DMS 273 (cell line): ENCODE results near the gene GPLD1.
A peak's percentile ranks its signal among the peaks of the same experiment; 100 is the strongest.

Experiments
- DNase-seq: peaks from one replicate; lab custom pipeline; 2025; ENCODE audit not compliant: unreplicated experiment; lab: John Stamatoyannopoulos, UW

The GPLD1 gene

DNA sequence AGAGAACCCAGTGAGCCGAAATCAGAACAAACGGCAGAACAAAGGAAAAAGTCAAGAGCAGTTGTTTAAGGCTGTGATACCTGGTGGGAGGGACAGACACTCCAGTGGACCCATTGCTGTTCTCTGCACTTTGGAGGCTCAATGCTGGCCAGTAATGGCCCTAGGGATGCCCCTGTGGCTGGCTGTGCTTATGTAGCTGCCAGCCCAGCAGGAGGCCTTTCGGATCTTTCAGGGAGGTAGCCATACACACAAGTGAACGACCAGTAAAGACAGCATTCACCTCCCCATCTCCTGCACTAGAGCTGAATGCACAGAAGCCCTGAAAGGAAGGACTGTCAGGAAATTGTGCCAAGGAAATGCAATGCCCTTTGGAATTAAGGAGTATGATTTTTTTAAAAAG is 34.3 kb downstream of the GPLD1 start:
- DNase-seq: no peak

DNA sequence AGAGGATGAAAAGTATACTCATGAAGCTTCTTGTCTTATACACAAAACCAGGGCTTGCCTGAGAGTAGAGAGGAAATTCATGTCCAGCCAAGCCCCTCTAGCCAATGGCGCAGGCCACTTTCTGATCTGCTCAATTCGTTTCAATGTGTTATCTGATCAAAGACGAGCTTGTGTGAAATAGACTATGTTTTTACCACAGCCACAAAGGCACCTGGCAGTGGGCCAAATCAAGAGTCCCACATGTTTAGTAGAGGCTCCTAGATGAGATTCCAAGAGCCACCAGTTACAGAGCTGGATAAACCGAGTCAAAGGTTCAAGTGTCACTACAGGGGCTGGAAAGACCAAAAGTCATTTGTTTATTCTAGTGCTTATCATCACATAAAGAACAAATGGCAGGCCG is 34.9 kb downstream of the GPLD1 start:
- DNase-seq: no peak

DNA sequence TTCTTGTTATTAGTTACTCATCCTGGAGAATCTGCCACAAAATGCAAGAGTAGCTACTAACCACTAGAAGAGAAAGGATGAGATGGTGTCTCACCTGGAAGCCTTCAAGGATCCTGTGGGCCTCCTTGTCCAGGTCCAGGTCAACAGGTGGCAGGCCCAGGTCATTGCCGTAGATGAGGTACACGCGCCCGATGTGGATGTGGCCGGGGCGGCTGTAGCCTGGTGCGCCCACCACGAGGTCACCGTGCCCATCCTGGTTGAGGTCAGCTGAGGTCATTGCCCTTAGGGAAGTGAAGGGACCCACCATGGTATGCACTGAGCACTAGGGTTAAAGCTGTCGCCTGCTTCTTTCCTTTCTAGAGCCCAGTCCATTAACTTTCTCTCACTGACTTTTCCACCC is 35.5 kb downstream of the GPLD1 start:
- no peak for DNase-seq

DNA sequence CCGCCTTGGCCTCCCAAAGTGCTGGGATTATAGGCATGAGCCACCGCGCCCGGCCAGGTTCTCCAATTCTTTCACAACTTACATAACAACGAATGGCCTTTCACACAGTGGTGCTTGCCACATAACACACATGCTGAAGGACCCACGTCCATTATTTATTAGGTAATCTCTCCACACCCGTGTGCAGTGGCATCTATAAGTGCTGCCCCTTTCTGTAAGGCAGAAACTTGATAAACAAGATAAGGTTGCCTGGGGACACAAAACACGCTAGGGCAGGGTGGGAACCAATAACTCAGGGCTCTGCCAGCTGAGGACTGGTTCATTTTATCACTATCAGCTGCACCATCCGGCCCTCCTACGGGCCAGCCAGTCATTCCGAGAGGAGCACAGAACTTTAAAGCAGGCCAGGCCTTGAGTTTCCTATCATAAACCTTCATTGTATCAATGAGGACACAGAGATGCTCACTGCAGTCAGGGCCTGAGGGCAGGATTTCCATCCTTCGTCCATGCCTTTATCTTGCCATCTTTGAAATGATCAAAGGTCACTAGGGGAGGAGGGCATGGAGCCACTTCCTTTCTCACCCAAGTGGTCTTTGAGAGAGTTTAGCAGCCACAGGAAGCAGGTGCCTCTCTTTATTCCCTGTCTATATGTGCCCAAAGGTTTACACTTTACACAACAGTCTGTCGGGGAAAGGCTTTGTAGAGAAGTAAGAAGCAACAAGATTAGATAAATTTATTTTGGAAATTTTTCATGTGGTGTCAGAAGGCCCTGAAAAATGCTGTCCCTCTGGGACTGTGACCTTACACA is 37.6 kb downstream of the GPLD1 start:
- DNase-seq: no peak

DNA sequence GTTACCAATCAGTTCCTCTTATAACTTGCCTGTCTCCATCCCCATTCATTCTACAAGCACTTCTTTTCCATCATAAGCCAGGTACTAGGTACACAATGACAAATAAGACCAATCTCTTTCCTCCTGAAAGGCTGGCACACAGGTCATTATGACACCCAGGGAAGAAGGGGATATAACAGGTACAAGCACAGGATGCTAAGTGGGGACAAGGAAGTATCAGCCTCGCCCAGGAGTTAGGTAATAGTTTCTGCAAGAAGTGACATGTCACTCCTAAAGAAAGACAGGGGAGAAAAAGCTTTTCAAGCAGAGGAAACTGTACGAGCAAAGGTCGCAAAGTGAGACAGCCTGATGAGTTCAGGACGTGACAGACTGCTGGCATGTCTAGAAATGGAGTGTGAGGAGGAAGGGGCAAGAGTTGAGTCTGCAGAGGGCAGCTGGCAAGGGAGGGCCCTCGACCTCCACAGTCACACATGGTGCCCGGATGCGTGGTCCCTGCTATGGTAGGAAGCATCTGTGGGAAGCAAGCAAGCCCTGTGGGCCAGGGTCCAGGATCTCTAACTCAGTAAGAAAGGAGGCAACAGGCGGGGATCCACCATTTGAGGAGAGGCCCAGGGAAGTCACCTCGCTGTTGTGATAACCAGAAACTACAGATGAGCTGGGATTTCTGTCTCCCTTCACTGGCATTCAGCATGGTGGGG is 40.4 kb downstream of the GPLD1 start:
- no peak for DNase-seq

DNA sequence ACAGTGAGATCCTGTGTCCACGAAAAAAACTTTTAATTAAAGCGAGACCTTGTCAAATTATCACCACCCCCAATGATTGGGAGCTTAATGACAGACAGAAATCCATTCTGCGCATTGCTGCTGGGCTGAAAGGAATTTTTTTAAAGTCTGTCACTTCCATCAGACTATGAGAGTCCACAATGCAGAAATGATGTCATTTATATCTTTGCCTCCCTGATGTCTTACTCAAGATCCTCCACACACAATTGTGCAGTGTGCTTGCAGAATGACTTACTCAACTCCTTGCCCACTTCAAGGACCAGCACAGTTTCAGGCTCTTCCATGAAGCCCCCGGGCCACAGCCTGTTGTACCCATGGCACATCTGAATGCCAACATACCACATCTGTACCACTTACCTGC is 41.0 kb downstream of the GPLD1 start:
- no peak for DNase-seq

DNA sequence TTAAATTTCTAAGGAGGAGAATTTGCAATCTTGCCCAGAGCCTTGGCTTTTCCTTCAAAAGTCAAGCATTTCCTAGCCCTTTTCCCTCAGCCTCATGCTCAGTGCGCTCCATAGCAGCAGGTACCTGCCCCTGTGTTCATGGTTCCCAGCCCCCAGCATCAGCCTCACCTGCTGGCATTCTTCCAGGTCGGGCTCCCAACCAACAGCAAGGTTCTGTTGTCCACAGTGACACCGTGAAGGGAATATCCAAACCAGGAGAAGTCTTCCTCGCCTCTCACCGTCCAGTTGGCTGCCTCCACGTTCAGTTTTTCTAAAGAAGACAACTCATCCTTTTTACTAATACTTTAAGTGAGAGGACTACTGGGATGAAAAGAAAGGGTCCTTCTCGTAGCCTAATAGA is 42.7 kb downstream of the GPLD1 start:
- no peak for DNase-seq

DNA sequence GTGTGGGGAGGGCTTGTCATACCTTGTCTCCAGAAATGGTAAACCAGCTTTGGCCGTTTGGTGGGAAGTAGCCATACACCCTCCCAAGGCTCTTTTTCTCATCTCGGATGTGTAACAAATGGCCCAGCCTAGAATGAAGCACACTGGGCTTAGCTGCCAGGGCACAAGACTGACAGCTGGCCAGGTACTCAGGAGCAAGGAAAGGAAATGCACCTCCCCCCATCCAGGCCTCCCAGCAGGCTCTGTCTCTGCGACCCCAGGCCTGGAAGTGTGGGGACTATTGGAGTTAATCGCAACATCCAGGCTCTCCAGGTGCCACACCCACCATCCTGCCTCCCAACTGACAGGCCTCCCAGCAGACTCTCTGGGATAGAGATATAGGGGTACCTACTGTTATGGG is 43.7 kb downstream of the GPLD1 start:
- DNase-seq: no peak

DNA sequence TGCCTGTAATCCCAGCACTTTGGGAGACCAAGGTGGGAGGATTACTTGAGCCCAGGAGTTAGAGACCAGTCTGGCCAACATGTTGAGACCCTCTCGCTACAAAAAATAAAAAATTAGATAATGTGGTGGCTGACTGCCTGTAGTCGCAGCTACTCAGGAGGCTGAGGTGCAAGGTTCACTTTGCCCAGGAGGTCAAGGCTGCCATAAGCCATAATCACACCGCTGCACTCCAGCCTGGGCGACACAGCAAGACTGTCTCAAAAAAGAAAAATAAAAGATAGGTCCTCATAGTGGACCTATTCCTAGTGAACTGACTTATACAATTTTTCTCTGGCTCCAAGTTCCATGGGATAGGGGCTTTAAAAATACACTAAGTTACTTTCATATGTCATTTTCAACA is 44.8 kb downstream of the GPLD1 start:
- no peak for DNase-seq

DNA sequence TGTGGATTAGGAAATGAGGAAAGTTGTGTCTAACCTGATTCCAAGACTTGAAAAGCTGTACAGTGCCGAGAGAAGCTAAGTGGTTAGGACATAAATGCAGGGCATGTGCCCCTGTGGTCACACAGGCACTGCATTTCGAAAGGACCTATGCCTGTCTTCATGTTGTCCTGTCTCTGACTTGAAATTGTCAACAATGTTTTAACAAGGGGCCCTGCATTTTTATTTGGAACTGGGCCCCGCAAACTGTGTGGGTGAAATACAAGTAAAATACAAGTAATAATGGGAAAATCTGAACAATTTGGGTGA is 47.8 kb downstream of the GPLD1 start:
- no peak for DNase-seq

DNA sequence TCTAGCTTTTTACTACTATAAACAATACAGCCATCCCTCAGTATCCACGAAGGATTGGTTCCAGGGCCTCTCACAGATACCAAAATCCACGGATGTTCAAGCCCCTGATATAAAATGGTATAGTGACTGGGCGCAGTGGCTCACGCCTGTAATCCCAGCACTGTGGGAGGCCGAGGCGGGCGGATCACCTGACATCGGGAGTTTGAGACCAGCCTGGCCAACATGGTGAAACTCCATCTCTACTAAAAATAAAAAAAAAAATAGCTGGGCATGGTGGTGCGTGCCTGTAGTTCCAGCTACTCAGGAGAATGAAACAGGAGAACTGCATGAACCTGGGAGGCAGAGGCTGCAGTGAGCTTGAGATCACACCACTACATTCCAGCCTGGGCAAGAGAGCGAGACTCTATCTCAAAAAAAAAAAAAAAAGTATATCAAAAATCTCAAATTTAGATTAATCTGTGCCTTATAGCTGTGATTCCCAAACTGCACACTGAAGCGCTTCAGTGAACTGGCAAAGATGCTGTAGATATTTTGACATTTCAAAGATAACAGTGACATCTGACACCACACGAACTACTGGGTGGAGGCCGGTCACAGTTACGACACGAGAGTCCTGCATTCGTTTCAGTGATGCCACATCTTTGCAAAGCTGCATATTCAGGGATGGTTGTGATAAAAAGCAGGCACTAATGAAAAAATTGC is 48.3 kb downstream of the GPLD1 start:
- no peak for DNase-seq

DNA sequence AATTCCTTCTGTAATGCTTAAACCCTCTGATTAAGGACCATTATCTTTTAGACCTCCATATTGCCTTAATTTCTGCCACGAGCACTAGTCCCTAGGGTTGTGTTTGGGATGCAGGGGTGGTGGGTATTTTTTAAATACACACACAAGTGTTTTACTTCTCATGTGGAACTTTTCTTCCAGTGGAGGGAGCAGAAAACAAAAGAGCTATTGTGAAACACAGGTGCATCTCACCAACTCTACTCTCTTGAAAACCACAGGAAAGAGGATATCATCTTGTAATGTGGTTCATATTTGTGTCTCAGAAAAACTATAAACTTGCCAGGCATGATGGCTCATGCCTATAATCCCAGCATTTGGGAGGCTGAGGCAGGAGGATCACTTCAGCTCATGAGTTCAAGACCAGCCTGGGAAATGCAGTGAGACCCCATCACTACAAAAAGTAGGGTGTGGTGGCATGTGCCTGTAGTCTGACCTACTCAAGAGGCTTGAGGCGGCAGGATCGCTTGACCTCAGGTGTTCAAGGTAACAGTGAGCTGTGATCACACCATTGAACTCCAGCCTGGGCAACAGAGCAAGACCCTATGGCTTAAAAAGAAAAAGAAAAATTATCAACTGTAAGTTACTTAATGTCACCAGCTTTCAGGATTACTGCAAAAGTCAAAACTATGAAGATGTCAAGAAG is 49.4 kb downstream of the GPLD1 start:
- no peak for DNase-seq

DNA sequence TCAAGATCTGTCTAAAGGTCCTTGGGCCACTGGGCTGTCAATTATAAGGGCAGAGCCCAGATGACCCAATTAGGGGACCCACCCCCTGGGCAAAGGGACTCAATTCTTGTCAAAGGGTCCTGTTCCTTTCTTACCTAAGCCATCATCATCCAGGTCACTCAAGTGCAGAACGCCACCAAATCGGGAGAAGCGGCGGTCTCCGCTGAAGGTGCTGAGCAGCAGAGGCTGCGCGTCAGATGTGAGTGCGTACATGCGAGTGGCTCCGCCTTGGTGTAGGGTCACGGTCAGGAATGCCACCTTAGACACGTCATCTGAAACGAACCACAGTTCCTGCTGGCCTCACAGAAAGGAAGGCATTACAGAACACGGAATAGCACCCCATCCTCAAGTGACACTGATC is 52.4 kb downstream of the GPLD1 start:
- no peak for DNase-seq

DNA sequence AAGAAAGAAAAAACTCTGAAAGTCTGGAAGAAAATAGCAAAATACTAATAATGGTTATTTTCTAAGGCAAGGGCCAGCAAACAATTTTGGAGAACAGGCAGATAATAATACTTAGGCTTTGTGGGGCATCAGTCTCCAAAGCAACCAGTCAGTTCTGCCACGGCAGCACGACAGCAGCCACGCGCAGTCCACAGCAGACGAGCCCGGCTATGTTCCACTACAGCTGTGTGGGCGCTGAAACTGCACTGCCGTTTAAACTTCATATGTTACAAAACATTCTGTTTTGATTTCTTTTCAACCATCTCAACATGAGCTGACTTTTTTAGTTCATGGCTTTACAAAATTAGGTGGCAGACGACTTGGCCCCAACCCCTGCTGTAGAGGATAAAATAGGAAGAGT is 56.8 kb downstream of the GPLD1 start:
- no peak for DNase-seq

DNA sequence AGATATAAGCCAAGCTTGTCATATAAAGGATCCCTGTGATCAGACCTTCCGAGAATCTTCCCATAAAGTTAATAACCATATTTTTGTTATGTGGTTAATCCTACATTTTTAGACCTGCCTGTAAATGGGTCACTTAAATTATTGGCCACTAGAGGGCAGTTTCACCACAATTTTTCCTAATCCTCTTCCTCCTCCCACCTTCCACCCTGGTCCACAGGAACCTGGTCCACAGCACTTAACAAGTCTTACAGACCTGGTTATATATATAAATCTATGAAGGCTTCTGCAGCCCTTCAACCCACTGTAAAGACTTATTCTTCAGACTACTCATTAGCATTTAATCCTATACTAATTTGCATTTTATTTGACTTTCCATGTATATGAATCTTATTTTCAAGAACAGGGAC is 58.3 kb downstream of the GPLD1 start:
- peak; percentile 72 for DNase-seq

DNA sequence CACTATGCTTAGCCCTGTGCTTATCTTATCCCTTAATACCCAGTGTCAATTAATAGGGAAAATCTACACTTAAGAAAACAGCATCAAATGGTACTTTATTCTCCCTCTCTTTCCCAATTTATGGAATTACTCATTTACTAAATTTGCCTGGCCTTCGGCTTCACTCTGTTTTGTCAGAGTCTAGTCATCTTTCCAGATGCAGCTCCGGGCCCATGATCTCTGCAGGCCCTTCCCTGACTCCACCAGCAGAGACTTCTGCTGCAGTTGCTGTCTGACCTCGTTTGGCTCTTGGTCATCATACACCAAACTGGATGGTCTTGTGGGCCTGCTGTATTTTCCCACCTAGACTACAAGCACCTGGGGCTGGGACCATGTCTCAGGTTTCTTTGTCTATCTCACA is 59.3 kb downstream of the GPLD1 start:
- DNase-seq: no peak

DNA sequence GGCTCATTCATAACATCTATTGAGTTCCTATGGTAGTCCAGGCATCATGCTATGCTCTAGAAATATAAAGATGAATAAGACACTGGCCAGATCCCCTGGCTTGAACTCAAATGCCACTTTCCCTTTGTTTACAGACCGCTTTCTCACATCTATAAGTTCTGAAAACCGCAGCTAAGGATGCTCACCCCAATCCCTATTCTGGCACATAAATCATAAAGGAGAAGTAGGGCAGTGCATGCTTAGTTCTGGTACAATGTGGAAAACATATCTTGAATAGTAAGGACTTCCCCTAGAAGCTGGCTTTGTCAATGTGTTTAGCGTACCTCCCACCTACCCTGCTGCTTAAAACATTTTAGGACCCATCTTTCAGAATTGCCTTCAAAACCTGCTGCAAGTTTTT is 60.2 kb downstream of the GPLD1 start:
- DNase-seq: no peak

DNA sequence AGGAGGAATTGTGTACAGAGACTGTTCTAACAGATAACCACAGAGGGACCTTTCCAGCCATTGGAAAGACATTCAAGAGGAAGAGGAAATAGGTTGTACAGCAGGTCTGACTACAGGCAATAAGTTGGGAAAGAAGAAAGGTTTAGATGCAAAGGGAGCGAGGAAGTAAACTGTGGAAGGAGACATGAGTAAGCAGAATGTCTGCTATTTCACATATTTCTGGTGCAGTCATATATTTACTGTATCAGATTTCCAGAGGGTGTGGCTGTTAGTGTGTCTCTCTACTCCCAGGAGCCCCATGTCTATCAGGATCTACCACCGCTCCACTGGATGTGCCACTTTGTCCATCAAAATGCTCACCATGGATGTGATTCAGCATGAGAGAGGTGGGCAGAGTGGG is 60.8 kb downstream of the GPLD1 start:
- DNase-seq: no peak

DNA sequence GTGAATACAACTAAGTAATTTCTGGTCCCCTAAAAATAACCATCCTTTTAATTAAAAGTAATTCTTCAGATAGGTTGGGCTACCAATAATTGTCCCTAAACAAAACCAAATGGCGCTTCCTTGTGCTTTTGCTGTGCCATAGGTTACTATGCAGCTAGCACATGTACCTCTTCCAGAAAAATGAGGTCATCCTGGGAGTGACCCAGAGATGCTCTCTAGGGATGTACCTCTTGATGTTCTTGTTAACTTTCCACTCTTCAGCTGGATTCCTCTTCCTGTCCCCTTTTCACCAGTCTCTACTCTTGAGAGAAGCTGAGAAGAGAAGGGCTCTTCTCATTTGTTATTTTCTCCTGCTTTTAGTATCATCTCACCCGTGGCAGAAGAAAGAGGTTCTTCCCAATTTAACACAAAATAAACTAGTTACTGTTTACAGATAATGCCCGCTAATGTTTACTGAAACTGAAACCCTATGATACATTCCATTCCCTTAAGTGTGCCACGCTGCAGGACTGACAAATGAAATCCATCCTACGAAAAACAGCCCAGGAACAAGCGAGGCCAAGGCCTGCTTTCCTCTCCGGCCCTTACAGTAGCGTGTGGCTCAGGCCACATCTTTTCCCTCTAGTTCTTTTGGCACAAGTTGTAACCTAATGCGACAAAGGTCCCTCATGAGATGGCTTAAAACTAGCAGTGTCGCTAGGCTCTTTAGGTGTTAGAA is 62.5 kb downstream of the GPLD1 start:
- DNase-seq: no peak

DNA sequence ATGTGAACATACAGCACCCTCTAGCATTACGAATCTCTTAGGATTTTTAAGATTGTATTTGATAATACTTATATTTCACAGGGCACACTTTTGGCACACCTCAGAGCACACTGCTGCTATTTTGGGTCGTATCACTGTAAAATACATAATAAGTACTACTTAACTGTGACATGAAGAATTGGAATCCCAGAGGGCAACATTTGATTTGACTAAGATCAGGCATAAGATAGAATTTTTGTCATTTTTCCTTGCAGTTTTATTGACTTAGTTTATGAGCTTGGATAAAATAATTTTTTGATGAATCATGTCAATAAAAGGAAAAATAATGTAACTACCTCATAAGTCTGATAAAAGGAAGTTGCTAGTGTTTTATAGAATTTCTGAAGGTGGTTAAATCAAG is 64.3 kb downstream of the GPLD1 start:
- no peak for DNase-seq

DNA sequence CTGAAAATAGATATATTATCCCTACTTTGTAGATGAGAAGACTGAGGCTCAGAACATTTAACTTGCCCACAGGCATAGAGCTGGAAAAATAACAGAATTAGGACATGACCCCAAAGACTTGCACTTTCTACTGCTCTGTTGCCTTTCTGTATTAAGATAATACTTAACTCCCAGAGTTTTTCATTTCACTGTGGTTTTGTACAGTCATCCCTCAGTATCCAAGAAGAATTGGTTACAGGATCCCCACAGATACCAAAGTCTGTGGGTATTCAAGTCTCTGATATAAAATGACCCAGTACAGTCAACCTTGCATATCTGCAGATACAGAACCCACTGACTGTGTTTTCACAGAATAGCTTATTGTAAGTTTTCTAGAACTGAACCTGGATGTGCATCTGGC is 69.9 kb downstream of the GPLD1 start:
- no peak for DNase-seq
